ENCODE results near the gene PCBP3.

Gene PCBP3

DNA sequence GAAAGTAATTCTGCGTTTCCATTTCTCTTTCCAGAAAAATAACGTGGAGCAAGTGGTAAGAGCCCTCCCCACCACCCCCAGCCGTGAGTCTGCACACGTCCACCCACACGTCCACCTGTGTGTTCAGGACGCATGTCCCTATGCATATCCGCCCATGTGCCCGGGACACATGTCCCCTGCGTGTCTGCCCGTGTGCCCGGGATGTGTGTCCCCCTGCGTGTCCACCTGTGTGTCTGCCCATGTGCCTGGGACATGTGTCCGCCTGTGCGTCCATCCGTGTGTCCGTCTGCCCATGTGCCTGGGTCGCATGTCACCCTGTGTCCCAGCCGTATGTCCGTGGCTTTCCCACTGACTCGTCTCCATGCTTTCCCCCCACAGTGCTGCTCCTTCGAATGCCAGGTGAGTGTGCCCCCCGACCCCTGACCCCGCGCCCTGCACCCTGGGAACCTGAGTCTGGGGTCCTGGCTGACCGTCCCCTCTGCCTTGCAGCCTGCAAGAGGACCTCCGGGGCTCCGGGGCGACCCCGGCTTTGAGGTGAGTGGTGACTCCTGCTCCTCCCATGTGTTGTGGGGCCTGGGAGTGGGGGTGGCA, 343.7 kb downstream of the PCBP3 start:
- DNase-seq, result no peak

DNA sequence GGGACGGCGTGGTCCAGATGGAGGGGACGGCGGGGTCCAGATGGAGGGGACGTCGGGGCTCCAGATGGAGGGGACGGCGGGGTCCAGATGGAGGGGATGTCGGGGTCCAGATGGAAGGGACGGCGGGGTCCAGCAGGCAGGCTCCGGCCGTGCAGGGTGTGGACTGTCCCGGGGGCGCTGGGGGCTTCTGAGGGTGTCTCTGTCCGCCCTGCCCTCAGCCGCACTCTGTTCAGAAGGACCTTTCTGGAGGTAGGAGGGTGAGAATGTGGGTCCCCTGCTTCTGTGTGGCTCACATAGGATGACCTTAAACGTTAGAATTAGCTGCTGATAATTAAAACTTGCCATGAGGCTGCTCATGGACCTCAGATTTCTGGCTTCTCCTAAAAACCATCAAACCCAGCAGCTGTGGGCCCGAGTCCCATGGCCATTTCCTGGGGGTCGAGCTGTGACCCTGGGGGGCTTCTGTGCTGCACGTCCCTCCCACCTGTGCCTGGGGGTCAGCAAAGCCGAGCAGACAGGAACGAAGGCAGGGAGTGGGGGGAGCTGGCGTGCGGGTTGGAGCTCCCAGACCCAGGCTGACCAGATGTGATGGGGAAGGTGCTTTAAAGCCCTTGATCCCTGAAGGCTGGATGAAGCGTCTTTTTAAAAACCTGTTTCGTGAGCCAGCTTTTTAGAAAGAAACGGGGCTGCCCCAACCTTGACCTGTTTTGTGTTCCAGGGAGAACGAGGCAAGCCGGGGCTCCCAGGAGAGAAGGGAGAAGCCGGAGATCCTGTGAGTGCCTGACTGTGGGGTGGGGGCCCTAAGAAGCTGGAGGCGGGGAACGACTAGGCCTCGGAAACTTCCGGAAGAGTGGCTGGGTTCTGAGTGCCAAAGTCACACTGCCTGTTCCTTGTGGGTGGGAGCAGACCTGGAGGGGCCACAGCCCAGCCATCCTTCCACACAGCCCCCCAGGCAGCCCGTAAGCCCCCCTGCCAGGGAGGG, 345.1 kb downstream of the PCBP3 start:
- no peak for DNase-seq

DNA sequence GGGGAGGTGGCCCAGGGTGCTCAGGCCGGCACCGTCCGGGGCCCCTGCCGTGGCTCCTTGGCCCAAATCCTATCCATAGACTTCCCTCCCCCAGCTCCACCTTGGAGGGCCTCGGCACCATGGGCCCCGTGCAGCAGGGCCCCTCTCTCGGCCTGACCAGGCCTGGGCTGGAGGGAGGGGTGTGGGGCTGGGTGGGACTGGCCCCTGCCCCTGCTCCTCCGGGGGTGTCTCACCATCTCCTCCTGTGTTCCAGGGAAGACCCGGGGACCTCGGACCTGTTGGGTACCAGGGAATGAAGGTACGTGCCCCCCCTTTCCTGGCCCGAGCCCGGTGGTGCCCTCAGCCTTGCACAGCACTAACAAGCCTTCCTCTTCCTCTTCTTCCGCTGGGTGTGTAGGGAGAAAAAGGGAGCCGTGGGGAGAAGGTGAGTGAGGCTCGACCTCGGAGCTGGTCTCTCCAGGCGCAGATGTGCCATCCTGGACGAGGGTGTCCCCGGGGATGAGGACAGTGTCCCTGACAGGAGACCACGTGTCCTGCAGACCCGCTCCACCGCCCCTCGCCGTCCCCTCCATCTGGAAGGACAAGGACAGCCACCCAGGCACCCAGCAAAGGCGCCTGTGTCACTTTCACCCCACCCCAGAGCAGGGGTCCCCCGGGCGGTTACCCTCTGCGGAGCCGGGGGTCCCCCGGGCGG, 346.0 kb downstream of the PCBP3 start:
- DNase-seq, result no peak

DNA sequence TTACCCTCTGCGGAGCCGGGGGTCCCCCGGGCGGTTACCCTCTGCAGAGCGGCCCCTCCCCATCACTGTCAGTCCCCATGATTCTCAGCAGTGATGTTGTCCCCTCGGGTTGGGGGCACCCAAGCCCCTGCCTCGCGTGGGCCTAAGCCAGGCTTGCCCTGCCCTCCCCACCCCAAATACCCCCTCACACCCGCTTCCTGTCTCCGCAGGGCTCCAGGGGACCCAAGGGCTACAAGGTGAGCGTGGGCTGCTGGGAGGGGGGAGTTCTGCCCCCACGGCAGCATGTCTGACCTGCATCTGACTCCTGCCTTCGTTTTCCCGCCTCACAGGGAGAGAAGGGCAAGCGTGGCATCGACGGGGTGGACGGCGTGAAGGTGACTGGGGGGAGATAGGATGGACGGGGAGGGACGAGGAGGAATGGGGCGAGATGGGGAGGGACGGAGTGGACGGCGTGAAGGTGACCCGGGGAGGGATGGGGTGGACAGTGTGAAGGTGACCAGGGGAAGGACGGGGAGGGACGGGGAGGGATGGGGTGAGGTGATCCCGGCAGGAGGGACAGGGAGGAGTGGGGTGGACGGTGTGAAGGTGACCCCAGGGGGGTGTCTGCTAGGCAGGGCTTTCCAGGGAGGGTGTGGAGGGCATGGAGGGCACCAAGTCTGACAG, 346.7 kb downstream of the PCBP3 start:
- no peak for DNase-seq

DNA sequence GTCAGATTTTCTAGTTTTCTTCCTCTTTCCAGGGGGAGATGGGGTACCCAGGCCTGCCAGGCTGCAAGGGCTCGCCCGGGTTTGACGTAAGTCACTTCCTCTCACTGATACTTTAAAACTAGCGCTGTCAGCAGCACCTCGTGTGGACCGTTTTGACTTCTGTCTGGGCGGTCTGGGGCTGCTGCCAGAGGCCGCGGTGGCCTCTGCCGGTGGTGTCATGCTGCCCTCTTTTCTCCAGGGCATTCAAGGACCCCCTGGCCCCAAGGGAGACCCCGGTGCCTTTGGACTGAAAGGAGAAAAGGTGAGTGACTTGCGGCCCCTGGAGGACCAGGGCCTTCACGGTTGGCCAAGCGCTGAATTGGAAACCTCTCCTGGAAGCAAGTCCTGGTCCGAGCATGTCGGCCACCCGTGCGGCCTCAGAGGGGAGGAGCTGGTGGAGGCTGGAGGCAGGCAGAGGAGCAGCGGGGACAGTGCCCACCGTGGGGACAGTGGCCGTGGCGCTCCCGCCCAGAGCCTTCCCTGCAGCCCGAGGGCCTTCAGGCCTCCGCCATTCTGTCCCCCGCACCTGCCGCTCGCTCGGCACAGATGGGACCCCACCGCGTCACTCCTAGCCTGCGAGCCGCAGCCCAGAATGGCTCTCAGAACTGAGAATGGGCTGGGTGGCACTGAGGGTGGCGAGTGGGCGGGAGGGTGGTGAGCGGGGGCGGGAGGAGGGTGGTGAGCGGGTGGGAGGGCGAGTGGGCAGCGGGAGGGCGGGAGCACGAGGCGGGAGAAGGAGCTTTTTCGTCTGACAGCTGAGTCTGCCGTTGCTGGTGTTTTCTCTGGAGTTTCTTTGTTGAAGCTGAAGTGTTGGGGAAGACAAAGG, 347.4 kb downstream of the PCBP3 start:
- no peak for DNase-seq

DNA sequence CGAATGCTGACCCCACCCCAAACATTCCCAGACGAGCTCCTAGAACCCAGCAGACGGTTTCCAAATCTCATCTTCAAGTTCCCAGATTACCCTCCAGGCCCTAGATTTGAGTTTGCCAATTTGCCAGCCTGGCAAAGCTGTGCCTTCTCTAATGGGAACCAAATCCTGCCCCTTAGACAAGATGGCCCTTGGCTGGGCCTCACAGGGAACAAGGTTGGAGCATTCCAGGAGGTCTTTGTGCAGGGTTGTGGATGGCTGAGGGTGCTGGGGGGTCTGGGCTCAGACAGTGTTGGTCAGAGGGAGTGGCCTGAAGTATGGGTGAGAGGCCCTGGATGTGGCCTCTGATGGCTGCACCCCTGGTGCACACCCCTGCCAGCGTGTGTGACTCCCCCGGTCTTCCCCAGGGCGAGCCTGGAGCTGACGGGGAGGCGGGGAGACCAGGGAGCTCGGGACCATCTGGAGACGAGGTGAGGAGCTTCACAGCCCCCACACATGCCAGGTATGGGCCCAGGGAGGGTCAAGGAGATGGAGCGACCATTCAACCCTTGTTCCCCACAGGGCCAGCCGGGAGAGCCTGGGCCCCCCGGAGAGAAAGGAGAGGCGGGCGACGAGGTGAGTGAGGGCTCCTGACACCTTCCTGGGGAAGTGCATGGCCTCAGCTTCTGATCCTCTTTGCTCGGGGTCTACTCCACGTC, 348.2 kb downstream of the PCBP3 start:
- no peak for DNase-seq

All from stimulated activated CD4-positive, alpha-beta T cell treated with anti-CD3 and anti-CD28 coated beads, Interleukin-12 subunit alpha, Interleukin-12 subunit beta, amount 100 ng/mL, for 4 hours (primary cell).